ENCODE data around the gene TRAFD1. TPM values are rescaled to one million over a fixed set of nuclear protein-coding genes. Genes with fewer than 3 reads are reported as not detected.

Gene TRAFD1
- total and polyA plus RNA-seq, 9 of the 15 experiments (the other 6 are each of a cell fraction or from before 2014, with no cell fraction given) = 41.3 to 85.5 (median 54.5) TPM

DNA sequence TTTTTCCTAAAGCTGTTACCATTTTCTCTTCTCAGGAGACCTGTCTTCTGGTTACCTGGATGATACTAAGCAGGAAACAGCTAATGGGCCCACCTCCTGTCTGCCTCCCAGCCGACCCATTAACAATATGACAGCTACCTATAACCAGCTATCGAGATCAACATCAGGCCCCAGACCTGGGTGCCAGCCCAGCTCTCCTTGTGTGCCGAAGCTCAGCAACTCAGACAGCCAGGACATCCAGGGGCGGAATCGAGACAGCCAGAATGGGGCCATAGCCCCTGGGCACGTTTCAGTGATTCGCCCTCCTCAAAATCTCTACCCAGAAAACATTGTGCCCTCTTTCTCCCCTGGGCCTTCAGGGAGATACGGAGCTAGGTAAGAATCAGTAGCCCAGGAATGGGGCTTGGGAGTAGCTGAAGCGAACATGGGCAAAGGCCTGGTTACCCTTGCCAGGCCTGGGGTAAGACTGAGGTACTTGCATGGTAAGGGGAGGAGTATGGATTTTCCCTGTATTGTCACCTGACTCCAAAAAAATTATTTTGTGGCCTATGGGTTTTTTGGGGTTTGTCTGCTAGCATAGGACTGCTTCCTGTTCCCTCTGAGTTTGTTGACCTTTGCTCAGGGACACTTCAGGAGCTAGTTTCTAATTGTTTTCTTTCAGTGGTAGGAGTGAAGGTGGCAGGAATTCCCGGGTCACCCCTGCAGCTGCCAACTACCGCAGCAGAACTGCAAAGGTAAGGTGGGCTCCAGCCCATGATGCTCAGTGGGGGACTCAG is 26.6 kb downstream of the TRAFD1 start:
- POLR2A ChIA-PET = interaction anchor here (0.6 to 2.7 kb wide), 7 partner anchors 10 to 60 kb away, joined by 3 to 9 read pairs (median 4); no protein-coding TSS in a partner anchor
- intact Hi-C loops (cut with micrococcal nuclease) = no loop called here

More for the DNA sequence above, 26.6 kb downstream of the TRAFD1 start:
- Histone ChIP-seq H3K36me3 (ENCODE audit: control insufficient read depth, insufficient read depth, low read length) (peaks cover 69% of the 10 kb centered on the region; the same call in 2 of the 3 replicates), H3K9me3 (replicated peaks; ENCODE audit: control insufficient read depth, insufficient read depth, low read depth, low read length) (no peaks in the 10 kb centered on the region), H3K27ac (ENCODE audit: extremely low read depth, low read depth, low read length) (no peak overlapping the region), H4K20me1 (replicated peaks; ENCODE audit: control insufficient read depth, insufficient read depth, low read length) (no peaks in the 10 kb centered on the region), H3K4me3 (no peak overlapping the region), H3K27me3 (ENCODE audit: control insufficient read depth in 2 of 2, insufficient read depth in 2 of 2, low read length in 2 of 2) (no peaks in the 10 kb centered on the region), H3K4me2 (ENCODE audit: insufficient read depth, low read length) (no peak overlapping the region), H3K4me1 (replicated peaks in 1 of 2; ENCODE audit: control insufficient read depth in 2 of 2, insufficient read depth in 2 of 2, low read length in 2 of 2) (no peaks in the 10 kb centered on the region; a peak in 1 of 5 replicates), H2AFZ (ENCODE audit: low read depth, low read length) (no peak overlapping the region), H3K9me1 (ENCODE audit: control insufficient read depth, insufficient read depth, low read length) (peaks cover 2% of the 10 kb centered on the region), H3K9ac (ENCODE audit: insufficient read depth in 1 of 2, low read depth in 2 of 2, low read length in 2 of 2) (no peak overlapping the region), H3K79me2 (ENCODE audit: control insufficient read depth, insufficient read depth, low read length) (no peaks in the 10 kb centered on the region)
- ATAC-seq (no peak), DNase-seq (ENCODE audit: extremely low read depth in 1 of 4, low spot score in 3 of 4) (no peak), FAIRE-seq (no peak)
- TF ChIP-seq, protein P1, sequence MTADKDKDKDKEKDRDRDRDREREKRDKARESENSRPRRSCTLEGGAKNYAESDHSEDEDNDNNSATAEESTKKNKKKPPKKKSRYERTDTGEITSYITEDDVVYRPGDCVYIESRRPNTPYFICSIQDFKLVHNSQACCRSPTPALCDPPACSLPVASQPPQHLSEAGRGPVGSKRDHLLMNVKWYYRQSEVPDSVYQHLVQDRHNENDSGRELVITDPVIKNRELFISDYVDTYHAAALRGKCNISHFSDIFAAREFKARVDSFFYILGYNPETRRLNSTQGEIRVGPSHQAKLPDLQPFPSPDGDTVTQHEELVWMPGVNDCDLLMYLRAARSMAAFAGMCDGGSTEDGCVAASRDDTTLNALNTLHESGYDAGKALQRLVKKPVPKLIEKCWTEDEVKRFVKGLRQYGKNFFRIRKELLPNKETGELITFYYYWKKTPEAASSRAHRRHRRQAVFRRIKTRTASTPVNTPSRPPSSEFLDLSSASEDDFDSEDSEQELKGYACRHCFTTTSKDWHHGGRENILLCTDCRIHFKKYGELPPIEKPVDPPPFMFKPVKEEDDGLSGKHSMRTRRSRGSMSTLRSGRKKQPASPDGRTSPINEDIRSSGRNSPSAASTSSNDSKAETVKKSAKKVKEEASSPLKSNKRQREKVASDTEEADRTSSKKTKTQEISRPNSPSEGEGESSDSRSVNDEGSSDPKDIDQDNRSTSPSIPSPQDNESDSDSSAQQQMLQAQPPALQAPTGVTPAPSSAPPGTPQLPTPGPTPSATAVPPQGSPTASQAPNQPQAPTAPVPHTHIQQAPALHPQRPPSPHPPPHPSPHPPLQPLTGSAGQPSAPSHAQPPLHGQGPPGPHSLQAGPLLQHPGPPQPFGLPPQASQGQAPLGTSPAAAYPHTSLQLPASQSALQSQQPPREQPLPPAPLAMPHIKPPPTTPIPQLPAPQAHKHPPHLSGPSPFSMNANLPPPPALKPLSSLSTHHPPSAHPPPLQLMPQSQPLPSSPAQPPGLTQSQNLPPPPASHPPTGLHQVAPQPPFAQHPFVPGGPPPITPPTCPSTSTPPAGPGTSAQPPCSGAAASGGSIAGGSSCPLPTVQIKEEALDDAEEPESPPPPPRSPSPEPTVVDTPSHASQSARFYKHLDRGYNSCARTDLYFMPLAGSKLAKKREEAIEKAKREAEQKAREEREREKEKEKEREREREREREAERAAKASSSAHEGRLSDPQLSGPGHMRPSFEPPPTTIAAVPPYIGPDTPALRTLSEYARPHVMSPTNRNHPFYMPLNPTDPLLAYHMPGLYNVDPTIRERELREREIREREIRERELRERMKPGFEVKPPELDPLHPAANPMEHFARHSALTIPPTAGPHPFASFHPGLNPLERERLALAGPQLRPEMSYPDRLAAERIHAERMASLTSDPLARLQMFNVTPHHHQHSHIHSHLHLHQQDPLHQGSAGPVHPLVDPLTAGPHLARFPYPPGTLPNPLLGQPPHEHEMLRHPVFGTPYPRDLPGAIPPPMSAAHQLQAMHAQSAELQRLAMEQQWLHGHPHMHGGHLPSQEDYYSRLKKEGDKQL (CRISPR knock-in tag; IDR thresholded peaks at IDR 0.05; ENCODE audit: borderline replicate concordance) = no peak
- TF ChIP-seq, protein P2, sequence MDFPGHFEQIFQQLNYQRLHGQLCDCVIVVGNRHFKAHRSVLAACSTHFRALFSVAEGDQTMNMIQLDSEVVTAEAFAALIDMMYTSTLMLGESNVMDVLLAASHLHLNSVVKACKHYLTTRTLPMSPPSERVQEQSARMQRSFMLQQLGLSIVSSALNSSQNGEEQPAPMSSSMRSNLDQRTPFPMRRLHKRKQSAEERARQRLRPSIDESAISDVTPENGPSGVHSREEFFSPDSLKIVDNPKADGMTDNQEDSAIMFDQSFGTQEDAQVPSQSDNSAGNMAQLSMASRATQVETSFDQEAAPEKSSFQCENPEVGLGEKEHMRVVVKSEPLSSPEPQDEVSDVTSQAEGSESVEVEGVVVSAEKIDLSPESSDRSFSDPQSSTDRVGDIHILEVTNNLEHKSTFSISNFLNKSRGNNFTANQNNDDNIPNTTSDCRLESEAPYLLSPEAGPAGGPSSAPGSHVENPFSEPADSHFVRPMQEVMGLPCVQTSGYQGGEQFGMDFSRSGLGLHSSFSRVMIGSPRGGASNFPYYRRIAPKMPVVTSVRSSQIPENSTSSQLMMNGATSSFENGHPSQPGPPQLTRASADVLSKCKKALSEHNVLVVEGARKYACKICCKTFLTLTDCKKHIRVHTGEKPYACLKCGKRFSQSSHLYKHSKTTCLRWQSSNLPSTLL (IDR thresholded peaks at IDR 0.05) = no peak
- BruUV-seq (replicated peaks) = no TSS peak
- WGBS (ENCODE audit: insufficient coverage, low coverage, missing lambda C conversion rate) = 79% methylated on average over 11 of the region's 11 CpGs
- in situ Hi-C loops (cut with MboI) = no loop called here
- CTCF ChIA-PET (ENCODE audit: low intra/inter-chr PET ratio) = no interaction called here
